H1 (cell line): ENCODE data around the gene TMBIM1. TPM values are rescaled to one million over a fixed set of nuclear protein-coding genes. Genes with fewer than 3 reads are reported as not detected.

Experiments used
- JUND ChIP-seq: IDR thresholded peaks from 2 replicates; pipeline ENCODE4 v1.6.1; 2011; ENCODE audit warnings: mild to moderate bottlenecking, improper control_type of control experiment, low read length
- NRF1 ChIP-seq: IDR thresholded peaks from 2 replicates; pipeline ENCODE4 v1.6.1; 2011; ENCODE audit warnings: mild to moderate bottlenecking, low read depth, low read length, improper control_type of control experiment
- polyA plus RNA-seq, 7 experiments: library from polyadenylated mRNA; depleted of rRNA in 3 of 7; stranded (reverse) in 5 of 7; unstranded in 2 of 7; fragments of >200 nt in 5 of 7; fragments of 200-250 nt in 2 of 7; gene quantifications; 1 replicate in 5 of 7; 2 replicates in 1 of 7; 4 replicates in 1 of 7; pipeline versions ENCODE4 v1.2.1 to v1.2.3, GENCODE V29; 2011 to 2013; ENCODE audit warnings: missing spikeins in 2 of 7, mixed read lengths in 2 of 7
- total RNA-seq: library from RNA; stranded (reverse); fragmentation: NEBNext Ultra II Directional; extraction: Animal tissue kit (Norgen Biotek cat#: 25700); gene quantifications from 2 replicates; pipeline ENCODE4 v1.2.1, GENCODE V29; 2021
- TF ChIP-seq, protein P1 (sequence below), 3 experiments: IDR thresholded peaks; 1 replicate in 2 of 3; 2 replicates in 1 of 3; pipeline versions ENCODE4 v1.5.1 to v1.6.1; 2011; ENCODE audit warnings: low read length in 3 of 3, mild to moderate bottlenecking in 3 of 3, inconsistent platforms in 2 of 3, low read depth in 1 of 3, moderate library complexity in 1 of 3; ENCODE audit not compliant: insufficient read depth in 1 of 3; ENCODE audit errors: control extremely low read depth in 1 of 3

TMBIM1 gene
- total and polyA plus RNA-seq, 2 of the 8 experiments (the other 6 are each of a cell fraction or from before 2014, with no cell fraction given): 22.1 to 36.8 TPM

DNA sequence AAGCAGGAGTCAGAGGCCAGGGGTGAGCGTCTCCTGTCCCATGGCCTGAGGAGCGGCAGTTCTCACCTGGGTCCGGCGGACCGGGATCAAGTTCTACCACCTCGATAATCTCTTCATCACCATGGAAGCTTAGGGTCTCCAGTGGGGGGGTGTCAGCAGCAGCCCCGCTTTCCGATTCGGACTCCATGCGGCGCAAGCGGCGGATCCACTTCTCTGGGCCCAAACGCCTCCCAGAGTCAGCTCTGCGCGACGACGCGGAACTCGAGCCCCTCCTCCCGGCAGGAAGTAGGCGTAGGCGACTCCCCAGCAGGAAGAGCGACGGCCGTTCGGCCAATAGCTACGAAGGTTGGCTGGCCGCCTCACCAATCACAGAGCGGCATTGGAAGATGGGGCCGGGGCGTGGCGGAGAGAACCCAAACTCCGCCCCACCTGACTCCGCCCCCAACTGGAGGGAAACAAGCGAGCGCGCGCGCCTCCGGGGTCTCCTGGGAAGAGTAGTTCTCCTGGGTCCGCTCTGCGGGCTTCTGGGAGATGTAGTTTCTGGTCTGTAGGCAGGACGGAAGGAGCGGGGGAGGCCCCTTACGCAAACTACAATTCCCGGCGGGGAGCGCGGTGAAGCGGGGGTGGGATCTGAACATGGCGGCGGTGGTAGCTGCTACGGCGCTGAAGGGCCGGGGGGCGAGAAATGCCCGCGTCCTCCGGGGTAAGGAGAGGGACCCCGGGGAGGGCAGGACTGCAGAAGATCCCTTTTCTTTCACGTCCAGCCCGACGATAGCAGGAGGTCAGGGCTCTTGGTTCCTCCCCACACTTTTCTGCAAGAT is 22.2 kb downstream of the TMBIM1 start, which contains the start of the genes AAMP and PNKD (continued):
- TF ChIP-seq, protein P1, sequence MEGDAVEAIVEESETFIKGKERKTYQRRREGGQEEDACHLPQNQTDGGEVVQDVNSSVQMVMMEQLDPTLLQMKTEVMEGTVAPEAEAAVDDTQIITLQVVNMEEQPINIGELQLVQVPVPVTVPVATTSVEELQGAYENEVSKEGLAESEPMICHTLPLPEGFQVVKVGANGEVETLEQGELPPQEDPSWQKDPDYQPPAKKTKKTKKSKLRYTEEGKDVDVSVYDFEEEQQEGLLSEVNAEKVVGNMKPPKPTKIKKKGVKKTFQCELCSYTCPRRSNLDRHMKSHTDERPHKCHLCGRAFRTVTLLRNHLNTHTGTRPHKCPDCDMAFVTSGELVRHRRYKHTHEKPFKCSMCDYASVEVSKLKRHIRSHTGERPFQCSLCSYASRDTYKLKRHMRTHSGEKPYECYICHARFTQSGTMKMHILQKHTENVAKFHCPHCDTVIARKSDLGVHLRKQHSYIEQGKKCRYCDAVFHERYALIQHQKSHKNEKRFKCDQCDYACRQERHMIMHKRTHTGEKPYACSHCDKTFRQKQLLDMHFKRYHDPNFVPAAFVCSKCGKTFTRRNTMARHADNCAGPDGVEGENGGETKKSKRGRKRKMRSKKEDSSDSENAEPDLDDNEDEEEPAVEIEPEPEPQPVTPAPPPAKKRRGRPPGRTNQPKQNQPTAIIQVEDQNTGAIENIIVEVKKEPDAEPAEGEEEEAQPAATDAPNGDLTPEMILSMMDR (IDR thresholded peaks at IDR 0.05; ENCODE audit: control extremely low read depth in 1 of 3, insufficient read depth in 1 of 3, low read depth in 1 of 3, low read length in 3 of 3): no peak
- TF ChIP-seq JUND: no peak
- no peak for TF ChIP-seq NRF1
